ENCODE measurements around the gene GJB6.

DNA sequence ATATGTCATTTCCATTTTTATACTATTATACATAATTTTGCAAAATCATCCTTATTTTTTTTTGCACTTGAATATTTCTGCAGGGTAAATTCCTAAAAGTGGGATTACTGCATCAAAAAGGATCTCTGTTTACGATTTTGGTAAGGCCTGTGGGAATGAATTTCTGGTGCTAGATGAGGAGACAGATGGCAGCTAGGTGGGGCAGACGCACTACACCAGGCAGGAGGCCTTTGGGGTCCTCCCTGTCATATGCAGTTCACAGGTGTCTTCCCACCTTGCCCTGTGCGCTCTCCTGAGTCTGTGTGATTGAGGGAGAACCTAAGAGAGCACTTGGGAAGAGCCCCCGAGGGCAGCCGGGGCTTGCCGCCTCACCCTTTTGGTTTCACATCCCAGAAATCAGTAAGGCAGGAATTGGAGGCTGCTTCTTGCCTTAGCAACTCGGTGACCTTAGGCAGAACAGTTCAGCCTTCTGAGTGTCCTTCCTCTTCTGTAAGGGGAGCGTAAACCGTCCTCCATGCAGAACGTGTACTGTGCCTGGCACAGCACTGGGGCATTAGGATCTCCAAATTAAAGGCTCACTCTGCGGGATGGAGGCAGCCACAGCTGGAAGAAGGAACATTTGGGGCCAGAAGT lies 25.9 kb downstream of the GJB6 start:
- TF ChIP-seq RARB (CRISPR knock-in tag; IDR thresholded peaks at IDR 0.05) (no peak), TCF4 (CRISPR knock-in tag; IDR thresholded peaks at IDR 0.05; ENCODE audit: borderline replicate concordance) (no peak), ZFP30 (CRISPR knock-in tag; IDR thresholded peaks at IDR 0.05) (no peak), ISL1 (CRISPR knock-in tag; IDR thresholded peaks at IDR 0.05) (no peak), TOX (CRISPR knock-in tag; IDR thresholded peaks at IDR 0.05; ENCODE audit: borderline replicate concordance) (no peak), PPARA (CRISPR knock-in tag; IDR thresholded peaks at IDR 0.05; ENCODE audit: borderline replicate concordance) (no peak), ZFP3 (CRISPR knock-in tag; IDR thresholded peaks at IDR 0.05) (no peak), ESRRG (CRISPR knock-in tag; IDR thresholded peaks at IDR 0.05) (no peak), ZC3H10 (CRISPR knock-in tag; IDR thresholded peaks at IDR 0.05) (no peak)
- TF ChIP-seq, protein P1, sequence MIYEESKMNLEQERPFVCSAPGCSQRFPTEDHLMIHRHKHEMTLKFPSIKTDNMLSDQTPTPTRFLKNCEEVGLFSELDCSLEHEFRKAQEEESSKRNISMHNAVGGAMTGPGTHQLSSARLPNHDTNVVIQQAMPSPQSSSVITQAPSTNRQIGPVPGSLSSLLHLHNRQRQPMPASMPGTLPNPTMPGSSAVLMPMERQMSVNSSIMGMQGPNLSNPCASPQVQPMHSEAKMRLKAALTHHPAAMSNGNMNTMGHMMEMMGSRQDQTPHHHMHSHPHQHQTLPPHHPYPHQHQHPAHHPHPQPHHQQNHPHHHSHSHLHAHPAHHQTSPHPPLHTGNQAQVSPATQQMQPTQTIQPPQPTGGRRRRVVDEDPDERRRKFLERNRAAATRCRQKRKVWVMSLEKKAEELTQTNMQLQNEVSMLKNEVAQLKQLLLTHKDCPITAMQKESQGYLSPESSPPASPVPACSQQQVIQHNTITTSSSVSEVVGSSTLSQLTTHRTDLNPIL (CRISPR knock-in tag; IDR thresholded peaks at IDR 0.05; ENCODE audit: low read depth), result no peak
- TF ChIP-seq, protein P2, sequence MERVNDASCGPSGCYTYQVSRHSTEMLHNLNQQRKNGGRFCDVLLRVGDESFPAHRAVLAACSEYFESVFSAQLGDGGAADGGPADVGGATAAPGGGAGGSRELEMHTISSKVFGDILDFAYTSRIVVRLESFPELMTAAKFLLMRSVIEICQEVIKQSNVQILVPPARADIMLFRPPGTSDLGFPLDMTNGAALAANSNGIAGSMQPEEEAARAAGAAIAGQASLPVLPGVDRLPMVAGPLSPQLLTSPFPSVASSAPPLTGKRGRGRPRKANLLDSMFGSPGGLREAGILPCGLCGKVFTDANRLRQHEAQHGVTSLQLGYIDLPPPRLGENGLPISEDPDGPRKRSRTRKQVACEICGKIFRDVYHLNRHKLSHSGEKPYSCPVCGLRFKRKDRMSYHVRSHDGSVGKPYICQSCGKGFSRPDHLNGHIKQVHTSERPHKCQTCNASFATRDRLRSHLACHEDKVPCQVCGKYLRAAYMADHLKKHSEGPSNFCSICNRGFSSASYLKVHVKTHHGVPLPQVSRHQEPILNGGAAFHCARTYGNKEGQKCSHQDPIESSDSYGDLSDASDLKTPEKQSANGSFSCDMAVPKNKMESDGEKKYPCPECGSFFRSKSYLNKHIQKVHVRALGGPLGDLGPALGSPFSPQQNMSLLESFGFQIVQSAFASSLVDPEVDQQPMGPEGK (CRISPR knock-in tag; IDR thresholded peaks at IDR 0.05; ENCODE audit: borderline replicate concordance), result no peak
- TF ChIP-seq, protein P3, sequence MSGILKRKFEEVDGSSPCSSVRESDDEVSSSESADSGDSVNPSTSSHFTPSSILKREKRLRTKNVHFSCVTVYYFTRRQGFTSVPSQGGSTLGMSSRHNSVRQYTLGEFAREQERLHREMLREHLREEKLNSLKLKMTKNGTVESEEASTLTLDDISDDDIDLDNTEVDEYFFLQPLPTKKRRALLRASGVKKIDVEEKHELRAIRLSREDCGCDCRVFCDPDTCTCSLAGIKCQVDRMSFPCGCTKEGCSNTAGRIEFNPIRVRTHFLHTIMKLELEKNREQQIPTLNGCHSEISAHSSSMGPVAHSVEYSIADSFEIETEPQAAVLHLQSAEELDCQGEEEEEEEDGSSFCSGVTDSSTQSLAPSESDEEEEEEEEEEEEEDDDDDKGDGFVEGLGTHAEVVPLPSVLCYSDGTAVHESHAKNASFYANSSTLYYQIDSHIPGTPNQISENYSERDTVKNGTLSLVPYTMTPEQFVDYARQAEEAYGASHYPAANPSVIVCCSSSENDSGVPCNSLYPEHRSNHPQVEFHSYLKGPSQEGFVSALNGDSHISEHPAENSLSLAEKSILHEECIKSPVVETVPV (CRISPR knock-in tag; IDR thresholded peaks at IDR 0.05), result no peak

Measured in SK-N-SH treated with all-trans-retinoic acid at 6 μM for 48 hours (cell line).